Testis (tissue), 2 donors: ENCODE data around the gene SETD3.

Experiments
- POLR2A ChIP-seq: fragments of 450-650 bp; IDR thresholded peaks from one replicate; pipeline ENCODE4 v1.6.1; 2017; ENCODE audit warnings: antibody characterized with exemption, mild to moderate bottlenecking, moderate library complexity
- TF ChIP-seq, protein P1 (sequence below), 3 experiments: fragments of 450-650 bp in 2 of 3; fragments of 200-600 bp in 1 of 3; sonication (generic) in 1 of 3; IDR thresholded peaks; one replicate each; pipeline ENCODE4 v1.5.1; 2016 to 2019; ENCODE audit warnings: antibody characterized with exemption in 3 of 3, mild to moderate bottlenecking in 2 of 3, moderate library complexity in 1 of 3

DNA sequence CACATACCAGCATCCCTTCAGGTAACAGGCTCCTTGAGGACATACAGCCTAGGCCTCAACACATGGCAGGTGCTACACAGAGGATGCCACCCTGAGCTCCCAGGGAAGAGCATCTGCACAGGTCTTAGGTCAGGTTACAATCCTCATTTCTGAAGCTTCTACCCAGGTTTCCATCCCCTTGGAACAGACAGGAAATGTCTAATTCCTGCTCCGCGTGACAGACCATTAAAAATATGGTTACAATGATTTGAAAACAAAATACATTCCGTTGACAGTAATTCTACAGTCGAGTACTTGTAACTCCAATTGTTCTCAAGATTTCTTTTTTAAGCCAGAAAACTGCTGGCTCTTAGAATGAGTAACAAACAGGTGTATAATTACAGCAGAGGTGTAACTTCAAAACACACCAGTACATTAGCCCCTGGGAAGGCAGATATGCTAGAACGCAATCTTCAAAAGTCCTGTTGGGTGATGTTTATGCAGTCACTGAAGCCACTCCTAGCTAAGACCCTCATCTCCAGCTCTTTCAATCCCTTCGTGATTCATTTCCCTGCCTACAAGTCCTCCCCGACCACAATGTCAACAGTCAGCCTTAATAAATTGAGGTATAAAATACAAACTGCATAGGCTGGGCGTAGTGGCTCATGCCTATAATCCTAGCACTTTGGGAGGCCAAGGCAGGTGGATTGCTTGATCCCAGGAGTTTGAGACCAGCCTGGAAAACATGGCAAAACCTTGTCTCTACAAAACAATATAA, 11.6 kb downstream of the SETD3 start:
- TF ChIP-seq, protein P1, sequence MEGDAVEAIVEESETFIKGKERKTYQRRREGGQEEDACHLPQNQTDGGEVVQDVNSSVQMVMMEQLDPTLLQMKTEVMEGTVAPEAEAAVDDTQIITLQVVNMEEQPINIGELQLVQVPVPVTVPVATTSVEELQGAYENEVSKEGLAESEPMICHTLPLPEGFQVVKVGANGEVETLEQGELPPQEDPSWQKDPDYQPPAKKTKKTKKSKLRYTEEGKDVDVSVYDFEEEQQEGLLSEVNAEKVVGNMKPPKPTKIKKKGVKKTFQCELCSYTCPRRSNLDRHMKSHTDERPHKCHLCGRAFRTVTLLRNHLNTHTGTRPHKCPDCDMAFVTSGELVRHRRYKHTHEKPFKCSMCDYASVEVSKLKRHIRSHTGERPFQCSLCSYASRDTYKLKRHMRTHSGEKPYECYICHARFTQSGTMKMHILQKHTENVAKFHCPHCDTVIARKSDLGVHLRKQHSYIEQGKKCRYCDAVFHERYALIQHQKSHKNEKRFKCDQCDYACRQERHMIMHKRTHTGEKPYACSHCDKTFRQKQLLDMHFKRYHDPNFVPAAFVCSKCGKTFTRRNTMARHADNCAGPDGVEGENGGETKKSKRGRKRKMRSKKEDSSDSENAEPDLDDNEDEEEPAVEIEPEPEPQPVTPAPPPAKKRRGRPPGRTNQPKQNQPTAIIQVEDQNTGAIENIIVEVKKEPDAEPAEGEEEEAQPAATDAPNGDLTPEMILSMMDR (IDR thresholded peaks at IDR 0.05) = no peak
- no peak for TF ChIP-seq POLR2A
